NK-92 (cell line): ENCODE measurements around the gene FDPS.
A peak's percentile ranks its signal among the peaks of the same experiment; 100 is the strongest.
"Not testable (repeated sequence)": the region's sequence is repeated elsewhere in the genome, so short reads cannot be mapped to it uniquely, and the experiment has no call there.

Source experiments
- DNase-seq: peaks from one replicate; lab custom pipeline; 2025; ENCODE audit not compliant: unreplicated experiment; lab: John Stamatoyannopoulos, UW

FDPS gene

DNA sequence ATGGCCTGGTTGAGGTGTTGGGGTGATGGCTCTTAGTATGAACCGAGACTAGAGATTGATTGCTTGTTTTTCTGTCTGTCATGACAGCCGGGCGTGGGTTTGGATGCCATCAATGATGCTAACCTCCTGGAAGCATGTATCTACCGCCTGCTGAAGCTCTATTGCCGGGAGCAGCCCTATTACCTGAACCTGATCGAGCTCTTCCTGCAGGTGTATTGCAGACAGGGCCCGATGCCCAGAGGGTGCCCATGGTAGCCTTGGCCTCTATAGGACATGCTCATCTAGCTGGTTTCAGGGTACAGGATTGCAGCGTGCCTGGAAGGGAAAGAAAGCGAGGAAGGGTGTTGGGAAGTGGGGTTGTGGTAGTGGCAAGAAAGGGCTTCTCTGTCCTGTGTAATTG is 9.4 kb downstream of the FDPS start:
- no peak for DNase-seq

DNA sequence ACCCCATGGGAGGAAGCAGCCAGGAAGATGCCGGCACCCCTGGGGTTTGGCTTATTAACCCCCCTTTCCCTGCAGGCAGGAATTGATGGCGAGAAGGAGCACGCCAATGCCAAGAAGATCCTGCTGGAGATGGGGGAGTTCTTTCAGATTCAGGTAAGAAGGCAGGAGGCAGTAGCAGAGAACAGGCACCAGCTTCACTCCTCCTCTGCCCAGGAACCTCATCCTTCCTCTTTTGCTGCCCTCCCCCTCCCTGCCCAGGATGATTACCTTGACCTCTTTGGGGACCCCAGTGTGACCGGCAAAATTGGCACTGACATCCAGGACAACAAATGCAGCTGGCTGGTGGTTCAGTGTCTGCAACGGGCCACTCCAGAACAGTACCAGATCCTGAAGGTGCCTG is 10.9 kb downstream of the FDPS start:
- no peak for DNase-seq

DNA sequence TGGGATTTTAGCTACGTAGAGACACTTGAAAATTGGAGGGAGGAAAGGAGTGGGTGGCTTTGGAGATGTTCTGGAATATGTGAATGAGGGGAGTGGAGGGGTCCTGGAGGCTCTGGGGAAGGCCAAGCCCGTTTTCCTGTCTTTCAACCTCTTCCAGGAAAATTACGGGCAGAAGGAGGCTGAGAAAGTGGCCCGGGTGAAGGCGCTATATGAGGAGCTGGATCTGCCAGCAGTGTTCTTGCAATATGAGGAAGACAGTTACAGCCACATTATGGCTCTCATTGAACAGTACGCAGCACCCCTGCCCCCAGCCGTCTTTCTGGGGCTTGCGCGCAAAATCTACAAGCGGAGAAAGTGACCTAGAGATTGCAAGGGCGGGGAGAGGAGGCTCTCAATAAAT is 11.6 kb downstream of the FDPS start:
- no peak for DNase-seq

DNA sequence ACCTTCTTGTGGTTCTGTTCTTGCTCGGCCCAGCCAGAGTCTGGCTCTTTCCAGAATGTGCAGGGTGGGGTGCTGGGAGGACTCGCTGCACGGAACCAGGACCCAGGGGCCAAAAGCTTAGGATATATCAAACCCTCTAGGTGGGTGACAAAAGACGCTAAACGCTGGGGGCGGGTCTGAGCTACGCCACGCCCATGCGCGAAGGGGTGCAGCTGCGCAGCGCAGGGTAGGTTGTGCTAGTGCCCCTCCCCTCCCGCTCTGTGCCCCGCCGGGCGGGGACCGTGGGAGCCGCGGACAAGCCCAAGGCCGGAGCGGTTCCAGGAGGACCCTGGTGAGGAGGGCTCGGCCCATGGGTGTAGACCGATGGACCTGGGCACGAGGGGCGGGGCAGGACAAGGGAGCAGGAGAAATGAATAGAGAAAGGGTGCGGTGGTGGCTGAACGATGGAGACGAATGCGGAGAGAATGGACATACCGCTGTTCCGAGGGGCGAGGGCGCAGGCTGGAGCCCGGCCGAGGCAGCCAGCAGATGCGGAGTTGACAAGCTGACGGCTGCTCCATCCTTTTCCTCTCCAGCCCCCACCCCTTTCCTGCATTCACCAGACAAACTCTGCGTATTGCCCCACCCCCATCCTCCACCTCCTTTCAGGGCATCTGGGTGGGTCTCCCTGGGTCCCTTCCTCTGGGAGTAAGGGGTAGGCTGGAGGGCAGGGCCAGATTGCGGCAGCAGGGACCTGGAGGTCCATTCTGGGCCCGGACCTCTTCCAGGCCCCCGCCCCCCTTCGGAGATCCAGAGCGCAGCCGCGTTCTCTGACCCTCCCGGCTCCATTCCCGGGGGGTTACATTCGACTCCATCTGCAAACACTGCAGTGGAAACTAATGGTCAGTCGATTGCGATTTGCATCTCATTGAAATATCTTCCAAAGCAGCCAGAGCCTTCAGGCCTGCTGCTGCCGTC is 12.3 kb downstream of the FDPS start, which contains the start of gene RUSC1:
TSS of gene RUSC1 (plus strand) at position 234 of the 957 bp plus-strand sequence. CDS start 880 bp downstream, outside the sequence.
- no peak for DNase-seq

DNA sequence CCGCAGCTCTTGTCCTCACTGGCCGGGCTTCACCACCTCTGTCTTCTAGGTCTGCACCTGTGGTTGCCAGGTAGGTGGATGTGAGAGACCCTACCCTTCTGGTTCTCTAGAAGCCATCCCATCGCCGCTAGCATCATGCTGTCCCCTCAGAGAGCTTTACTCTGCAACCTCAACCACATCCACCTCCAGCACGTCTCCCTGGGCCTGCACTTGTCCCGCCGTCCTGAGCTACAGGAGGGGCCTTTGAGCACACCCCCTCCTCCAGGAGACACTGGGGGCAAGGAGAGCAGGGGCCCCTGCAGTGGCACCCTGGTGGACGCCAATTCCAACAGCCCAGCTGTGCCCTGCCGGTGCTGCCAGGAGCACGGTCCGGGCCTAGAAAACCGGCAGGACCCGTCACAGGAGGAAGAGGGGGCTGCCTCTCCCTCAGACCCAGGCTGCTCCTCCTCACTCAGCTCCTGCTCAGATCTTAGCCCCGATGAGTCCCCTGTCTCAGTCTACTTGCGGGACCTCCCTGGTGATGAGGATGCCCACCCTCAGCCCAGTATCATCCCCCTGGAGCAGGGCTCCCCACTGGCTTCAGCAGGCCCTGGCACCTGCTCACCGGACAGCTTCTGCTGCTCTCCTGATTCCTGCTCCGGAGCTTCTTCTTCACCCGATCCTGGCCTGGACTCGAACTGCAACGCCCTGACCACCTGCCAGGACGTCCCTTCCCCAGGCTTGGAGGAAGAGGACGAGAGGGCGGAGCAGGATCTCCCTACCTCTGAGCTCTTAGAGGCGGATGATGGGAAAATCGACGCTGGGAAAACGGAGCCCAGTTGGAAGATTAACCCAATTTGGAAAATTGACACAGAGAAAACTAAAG is 13.2 kb downstream of the FDPS start:
- no peak for DNase-seq

DNA sequence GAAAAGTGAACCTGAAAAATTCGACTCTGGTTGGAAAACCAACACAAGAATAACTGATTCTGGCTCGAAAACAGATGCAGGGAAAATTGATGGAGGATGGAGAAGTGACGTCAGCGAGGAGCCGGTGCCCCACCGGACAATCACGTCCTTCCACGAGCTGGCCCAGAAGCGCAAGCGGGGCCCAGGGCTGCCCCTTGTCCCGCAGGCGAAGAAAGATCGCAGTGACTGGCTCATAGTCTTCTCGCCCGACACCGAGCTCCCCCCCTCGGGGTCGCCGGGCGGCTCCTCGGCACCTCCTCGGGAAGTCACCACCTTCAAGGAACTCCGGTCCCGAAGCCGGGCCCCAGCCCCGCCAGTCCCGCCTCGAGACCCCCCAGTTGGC is 13.9 kb downstream of the FDPS start:
- no peak for DNase-seq

DNA sequence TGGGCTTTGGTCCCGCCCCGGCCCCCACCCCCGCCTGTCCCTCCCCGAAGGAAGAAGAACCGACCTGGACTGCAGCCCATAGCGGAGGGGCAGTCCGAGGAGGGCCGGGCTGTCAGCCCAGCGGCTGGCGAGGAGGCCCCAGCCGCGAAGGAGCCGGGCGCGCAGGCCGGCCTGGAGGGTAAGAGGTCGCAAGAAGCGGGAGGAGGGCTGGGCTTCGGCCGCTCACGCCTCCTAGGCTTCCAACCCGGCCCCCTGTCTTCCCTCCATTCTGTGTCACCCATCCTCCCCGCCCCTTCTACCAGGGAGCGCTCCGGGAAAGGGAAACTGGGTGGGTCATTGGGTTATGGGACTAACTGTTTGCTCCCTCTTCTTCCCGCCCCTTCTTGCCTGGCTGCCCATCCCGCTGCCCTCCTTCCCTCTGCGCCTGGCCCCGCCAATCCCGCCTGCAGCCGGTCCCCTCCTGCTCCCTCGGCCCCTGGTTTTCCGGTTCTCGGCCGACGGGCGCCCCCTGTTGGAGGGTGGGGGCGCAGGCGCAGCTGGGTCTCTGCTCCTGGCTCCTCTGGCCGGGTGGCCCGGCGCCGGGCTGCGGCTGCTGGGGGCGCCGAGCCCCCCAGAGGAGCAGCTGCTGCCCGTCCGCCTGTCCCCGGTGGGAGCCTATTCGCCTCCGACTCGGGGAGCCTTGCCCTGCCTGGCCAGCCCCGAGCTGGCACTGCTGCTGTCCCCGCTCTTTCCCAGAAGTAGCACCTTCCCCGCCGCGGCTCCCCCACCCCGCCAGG is 14.5 kb downstream of the FDPS start:
- no peak for DNase-seq

DNA sequence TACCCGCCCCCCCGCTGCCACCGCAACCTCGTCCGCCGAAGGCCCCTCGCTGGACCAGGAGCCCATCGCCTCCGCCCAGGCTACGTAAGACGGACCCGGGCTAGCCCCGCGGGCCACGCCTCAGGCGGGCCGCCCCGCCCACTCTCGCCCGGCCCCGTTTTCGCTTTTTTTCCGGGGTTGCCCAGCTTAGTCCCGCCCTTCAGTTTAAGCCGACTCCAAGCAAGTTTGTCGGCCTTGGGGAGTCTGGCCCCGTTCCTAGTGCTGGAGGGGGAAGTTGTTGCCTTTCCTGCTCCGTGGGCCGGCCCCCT is 15.0 kb downstream of the FDPS start:
- DNase-seq: no peak

DNA sequence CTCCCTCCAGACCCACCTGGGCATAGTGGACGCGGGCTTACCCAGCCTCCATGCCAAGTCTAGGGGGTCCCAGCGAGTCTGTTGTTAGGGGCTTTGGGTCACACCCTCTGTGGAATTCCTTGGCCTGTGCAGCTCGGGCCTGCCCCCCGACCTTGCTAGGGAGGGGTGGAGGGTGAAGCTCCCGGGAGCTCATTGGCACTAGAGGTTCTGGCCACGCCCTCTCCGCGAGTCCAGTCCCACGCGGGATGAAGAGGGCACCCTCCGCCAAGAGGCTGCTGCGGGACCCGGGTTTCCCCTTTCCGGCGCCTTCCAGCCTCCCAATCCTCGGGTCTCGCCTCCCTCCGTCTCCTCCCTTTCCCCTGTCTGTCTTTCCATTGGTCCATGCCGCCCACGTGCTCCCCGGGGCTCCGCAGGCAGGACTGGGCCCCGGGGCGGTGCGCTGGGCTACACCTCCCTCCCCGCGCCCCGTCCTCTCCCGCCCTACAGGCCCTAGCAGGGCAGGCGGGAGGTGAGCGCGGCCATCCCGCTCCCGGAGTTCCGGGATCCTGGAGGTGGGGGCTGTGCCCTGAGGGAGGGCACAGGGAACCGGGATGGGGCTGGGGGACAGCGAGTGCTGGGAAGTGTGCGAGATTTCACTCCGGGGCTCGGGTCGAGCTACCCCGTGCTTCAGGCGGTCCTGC is 15.5 kb downstream of the FDPS start:
- peak; percentile 49 for DNase-seq

DNA sequence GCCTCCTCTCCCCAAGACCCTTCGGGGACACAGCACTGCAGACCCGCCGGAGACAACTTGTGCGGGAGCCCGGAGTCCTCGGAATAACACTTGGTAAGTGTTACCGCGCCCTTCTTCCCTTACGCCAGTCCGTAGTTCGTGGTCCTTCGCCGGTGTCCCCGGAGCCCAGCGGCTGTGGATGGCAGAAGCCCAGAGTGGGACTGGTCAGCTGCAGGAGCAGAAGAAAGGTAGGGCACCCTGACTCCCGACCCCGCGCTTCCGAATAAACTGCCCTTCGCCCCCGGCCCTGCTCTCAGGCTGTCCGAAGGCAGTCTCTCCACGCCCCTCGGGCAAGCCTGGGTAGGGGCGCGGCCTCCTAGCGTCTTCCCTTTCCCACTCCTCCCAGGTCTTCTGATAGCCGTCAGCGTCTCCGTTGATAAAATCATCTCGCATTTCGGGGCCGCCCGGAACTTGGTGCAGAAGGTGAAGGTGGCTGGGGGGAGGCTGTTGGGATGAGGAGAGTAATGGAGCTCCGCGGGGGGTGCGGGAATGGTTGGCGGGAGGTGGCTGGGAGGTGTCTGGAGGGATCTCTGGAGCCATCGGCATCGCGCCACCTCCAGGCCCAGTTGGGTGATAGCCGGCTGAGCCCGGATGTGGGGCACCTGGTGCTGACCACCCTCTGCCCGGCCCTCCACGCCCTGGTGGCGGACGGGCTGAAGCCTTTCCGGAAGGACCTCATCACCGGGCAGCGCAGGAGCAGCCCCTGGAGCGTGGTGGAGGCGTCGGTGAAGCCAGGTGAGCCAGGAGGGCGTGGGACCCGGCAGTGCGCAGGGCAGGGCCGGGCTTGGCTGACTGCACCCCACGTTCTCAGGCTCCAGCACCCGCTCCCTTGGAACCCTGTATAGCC is 16.3 kb downstream of the FDPS start:
- DNase-seq: no peak

DNA sequence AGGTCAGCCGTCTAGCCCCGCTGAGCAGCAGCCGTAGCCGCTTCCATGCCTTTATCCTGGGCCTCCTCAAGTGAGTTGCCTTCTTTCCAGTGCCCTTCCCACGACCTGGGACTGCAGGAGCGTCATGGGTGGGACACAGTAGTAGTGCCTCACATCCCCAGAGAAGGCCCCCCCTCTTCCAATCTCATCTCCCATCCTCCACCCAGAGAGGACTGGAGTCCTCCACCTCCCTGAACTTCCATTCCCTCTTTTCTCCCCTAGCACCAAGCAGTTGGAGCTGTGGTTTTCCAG is 16.9 kb downstream of the FDPS start:
- DNase-seq: no peak

DNA sequence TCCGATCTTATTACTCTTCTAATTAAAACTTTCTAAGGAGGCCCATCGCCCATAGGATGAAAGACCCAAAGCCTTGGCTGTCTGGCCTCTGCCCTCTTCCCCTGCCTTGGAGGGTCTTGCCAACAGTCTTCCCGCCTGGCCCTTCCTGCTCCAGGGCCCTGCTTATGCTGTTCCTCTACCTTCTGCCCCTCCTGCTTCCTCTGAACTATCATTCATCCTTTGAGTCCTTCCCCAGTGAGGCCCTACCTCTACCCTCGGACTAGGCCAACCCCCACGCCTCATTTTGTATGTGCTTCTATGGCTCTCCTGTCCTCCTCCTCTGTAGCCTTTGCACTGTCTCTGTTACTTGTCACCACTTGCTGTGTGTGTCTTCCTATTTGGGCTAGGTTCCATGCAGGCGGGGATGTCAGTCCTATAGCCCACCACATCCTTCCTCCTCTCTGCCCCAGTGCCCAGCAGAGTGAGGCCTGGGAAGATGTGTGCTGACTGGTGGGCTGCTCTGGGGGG is 17.4 kb downstream of the FDPS start:
- no peak for DNase-seq

DNA sequence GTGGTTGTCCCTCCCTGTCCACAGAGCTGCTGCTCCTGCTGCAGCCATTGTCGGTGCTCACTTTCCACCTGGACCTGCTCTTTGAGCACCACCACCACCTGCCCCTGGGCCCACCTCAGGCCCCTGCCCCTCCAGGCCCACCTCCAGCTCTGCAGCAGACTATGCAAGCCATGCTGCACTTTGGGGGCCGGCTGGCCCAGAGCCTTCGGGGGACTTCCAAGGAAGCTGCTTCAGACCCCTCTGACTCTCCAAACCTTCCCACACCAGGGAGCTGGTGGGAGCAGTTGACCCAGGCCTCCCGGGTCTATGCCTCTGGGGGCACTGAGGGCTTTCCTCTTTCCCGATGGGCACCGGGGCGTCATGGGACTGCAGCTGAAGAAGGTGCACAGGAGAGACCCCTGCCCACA is 18.0 kb downstream of the FDPS start:
- no peak for DNase-seq

DNA sequence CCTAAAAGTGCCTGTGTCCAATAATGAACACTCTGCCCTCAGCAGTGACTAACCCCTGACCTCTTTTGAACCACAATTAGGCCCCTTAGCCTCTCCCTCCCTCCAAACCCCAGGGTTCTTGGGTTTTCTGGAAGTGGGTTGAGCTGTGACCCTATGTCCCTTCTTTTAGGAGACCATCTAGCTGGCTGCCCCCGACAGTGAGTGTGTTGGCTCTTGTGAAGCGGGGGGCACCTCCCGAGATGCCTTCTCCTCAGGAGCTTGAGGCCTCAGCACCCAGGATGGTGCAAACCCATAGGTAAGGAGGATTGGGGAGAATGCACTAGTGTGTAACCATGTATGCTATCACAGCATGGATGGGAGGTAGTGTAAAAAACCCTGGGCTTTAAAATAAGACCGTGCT is 19.3 kb downstream of the FDPS start:
- no peak for DNase-seq

DNA sequence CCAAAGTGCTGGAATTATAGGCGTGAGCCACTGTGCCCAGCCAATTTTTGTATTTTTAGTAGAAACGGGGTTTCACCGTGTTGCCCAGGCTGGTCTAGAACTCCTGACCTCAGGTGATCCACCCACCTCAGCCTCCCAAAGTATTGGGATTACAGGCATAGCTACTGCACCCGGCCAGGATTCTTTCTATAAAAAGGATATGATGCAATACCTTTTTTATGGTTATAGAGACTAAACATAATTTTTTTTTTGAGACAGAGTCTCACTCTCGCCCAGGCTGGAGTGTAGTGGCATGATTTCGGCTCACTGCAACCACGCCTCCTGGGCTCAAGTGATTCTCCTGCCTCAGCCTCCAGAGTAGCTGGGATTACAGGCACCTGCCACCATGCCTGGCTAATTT is 20.2 kb downstream of the FDPS start:
- DNase-seq: not testable (repeated sequence)

DNA sequence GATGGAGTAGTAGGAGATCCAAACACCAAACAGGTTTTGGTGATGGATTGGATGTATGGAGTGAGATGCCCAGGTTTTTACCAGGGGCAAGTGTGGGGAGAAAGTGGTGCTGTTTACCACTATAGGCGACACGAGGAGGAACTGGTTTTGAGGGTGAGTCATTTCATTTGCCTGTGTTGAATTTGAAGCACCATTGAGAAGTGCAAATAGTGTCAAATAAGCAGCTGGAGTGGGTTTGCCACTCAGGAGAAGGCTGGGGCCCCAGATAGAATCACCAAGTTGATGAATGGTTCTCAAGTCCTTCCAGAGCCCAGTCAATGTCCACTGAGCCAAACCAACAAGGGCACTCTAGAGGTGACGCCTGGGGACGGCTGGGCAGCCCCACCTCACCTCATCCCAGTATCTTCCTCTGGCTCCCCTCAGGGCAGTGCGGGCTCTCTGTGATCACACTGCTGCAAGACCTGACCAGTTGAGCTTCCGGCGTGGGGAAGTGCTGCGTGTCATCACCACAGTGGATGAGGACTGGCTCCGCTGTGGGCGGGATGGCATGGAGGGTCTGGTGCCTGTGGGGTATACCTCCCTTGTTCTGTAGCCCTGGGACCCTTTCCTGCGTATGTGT is 21.4 kb downstream of the FDPS start:
- no peak for DNase-seq

DNA sequence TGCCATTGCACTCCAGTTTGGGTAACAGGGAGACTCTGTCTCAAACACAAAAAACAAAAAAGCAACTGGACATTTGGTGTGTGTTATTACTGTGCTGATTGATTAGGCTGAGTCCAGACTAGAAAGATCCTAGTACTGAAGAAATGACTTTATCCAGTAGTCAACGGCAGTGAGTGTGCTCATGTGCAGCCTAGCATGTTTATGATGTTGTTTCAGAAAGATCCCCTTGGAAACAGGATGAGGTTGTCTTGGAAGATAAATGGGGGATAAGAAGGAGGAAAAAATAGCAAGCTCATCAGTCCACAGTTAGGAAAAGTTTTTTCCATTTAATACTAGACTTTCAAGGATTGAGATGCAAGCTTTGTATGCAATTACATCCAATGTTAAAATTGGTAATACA is 26.3 kb downstream of the FDPS start:
- DNase-seq: no peak

DNA sequence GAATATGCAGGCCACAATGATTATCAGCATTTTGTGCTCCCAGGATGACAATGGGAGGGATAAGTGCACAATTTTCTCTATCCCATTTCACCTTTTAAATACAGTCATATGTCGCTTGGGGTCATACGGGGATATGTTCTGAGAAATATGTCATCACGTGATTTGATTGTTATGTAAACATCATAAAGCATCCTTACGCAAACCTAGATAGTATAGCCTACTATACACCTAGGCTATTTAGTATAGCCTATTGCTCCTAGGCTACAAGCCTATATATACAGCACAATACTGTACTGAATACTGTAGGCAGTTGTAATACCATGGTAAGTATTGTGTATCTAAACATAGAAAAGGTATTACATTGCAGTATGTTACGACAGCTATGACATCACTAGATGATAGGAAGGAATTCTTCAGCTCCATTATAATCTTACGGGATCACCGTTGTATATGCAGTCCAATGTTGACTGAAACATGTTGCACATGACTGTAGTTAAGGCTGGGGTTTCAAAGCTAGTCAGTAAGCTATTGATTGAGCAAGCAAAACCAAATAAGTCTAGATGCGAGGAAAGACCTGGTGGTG is 30.9 kb downstream of the FDPS start:
- no peak for DNase-seq

DNA sequence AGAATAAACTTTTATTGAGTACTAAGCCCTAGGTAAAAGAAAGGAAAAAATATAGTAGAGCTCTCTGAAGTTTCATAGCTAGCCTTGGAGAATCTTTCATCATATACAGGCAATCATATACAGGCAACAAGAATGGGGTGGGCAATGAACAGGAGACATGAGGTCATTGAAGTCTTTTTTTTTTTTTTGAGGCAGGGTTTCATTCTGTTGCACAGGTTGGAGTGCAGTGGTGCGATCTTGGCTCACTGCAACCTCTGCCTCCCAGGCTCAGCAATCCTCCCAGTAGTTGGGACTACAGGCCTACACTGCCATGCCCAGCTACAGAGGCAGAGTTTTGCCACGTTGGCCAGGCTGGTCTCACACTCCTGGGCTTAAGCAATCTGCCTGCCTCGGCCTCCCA is 34.2 kb downstream of the FDPS start:
- DNase-seq: no peak
